ENCODE measurements around the gene GTSE1.

GTSE1 gene

DNA sequence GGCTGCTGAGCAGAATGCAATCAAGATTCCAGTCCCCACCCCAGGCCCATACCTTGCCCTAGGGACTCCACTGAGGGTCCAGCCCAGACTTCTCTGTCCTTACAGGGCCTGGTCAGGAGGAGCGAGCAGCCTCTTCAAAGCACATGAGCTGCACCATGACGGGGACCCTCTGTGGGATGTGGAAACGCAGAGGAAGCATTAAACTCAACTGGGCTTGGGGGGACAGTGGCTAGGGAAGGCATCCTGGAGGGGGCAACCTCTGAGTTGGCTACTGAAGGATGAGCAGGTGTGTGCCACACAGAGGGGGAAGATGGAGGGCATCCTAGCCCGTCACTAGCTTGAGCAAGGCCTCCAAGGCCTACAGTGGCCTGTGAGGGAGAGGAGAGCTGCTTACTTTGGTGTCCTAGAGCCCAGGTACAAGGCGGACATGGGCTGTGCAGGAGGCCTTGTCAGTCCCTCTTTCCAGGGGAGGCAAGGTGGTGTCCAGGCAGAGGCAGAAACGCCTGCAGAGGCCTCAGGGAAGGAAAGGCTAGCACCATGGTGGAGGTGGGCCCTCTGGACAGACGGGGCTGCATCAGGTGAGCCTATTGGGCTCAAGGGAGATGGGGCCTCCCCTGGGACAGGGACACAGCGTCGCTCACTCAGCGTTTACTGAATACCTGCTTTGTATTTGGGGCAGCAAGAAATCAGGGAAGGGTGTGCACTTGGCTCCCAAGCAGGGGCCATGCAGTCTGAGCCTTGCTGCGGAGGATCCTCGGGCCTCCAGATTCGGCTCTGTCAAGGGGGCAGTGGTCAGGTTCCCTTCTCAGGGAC lies 14.6 kb upstream of the GTSE1 start:
- no peak overlapping the region for H3K4me3 Mint-ChIP-seq
- H3K9me3 Mint-ChIP-seq, result no peaks in the 10 kb centered on the region
- peaks cover 32 to 53% of the 10 kb centered on the region in 2 donors for H3K36me3 Mint-ChIP-seq
- no peaks in the 10 kb centered on the region for H3K27me3 Mint-ChIP-seq
- H3K4me1 Mint-ChIP-seq, result peaks cover 4 to 21% of the 10 kb centered on the region in 2 donors
- DNase-seq (no peak), ATAC-seq (replicated peaks) (no peak)
- no peak overlapping the region for H3K27ac Mint-ChIP-seq

DNA sequence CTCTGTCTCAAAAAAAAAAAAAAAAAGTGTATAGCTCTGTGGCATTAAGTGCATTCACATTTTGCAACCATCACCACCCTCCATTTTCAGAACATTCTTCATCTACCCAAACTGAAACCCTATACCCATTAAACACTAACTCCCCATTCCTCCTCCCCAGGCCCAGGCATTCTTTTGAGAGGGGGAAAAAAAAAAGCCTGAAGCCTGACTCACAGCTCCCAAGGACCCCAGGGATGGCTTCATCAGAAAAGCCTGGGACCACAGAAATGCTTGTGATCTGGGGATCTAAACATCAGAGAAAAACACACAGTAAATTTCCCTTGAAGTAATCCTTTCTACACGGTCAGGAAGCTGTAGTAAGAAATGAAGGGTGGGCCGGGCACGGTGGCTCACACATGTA lies 10.7 kb upstream of the GTSE1 start:
- DNase-seq (no peak), ATAC-seq (replicated peaks) (no peak)
- Mint-ChIP-seq H3K9me3 (no peaks in the 10 kb centered on the region), H3K27me3 (no peaks in the 10 kb centered on the region), H3K27ac (no peak overlapping the region), H3K4me1 (peaks cover 18 to 52% of the 10 kb centered on the region in 2 donors), H3K36me3 (peaks cover 30 to 49% of the 10 kb centered on the region in 2 donors), H3K4me3 (no peak overlapping the region)

DNA sequence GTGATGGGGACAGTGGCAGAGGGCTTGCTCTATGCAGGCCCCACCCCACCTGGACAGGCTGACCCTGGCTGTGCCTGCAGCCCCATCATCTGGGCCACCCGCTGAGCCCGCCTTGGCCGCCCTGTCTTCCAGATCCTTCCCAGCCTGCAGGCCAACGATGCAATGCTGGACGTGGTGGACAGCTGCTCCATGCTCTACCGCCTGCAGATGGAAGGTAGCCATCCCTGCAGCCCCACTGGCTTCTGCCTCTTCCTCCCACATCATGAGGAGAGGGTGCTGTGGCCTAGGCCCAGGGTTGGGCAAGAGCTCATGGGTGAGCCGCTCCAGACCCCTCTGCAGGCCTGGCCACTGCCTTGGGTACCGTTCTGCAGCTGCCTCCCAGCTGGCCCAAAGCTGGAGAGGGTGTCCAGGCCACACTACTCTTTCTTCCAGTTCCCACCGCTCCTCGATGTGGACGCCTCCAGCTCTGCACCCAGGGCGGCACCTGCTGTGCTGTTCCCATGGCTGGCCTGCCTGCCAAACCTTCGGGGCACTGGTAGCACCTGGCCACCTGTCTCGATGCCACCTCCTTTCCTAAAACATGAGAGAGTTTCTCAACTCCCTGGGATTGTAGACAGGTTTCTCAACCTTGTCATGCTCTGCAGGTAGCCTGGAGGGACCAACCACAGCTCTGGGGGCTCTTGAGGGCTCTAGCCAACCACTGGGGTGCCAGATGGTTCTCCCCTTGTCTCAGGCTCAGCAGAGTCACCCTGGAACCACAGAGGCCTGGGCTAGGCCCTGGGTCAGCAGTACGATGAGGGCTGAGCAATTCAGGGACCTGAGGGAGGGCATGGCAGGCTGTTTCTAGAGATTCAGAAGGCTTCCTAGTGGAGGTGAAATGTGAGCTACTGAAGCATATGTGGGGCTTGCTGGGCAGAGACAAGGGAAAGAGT lies 9.5 kb upstream of the GTSE1 start:
- H3K36me3 Mint-ChIP-seq, result peaks cover 28 to 45% of the 10 kb centered on the region in 2 donors
- no peaks in the 10 kb centered on the region for H3K27me3 Mint-ChIP-seq
- peak overlapping the region; percentile 91 to 95 for H3K4me3 Mint-ChIP-seq
- H3K27ac Mint-ChIP-seq, result peak overlapping the region; percentile 95
- ATAC-seq (replicated peaks) (no peak), DNase-seq (no peak)
- H3K9me3 Mint-ChIP-seq, result peaks cover under 1 to 1% of the 10 kb centered on the region in 2 donors
- H3K4me1 Mint-ChIP-seq, result peaks cover 16 to 45% of the 10 kb centered on the region in 2 donors

DNA sequence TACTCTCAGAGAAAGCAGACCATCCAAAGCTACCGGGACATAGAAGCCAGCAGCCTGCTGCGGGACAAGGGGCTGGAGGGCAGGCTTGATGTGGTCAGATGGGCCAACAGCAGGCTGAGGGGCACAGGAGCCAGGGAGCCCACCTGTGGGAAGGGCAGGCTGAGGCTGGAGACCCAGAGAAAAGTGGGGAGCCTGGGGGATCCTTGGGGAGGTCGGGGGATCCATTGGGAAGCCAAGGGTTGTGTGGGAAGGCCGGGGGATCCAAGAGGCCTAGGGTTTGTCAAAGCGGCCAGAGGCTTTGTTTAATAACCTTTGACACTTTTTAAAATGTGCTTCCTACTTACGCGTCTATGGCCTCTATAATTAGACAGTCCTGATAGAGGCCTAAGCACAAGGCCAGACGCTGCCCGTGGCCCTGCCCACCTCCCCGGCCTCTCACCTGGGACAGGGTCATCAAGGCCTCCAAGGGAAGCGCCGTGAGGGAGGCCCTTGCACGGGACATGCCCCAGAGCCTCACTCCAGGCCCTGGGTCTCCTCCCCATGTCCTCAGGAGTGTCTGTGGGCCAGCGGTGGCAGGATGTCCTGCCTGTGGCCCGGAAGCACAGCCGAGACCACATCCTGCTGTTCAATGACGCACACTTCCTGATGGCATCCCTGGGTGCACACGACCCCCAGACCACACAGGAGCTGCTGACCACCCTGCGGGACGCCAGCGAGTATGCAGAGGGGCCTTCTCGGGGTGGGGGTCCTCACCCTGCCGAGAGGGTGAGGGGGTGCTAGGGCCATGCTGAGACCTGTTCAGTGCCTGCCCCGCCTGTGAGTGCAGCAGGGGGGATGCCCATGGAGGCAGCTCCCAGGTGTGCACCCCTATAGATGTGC lies 8.6 kb upstream of the GTSE1 start:
- ATAC-seq (replicated peaks) (peak; percentile 92 to 97), DNase-seq (peak; percentile 41)
- H3K27me3 Mint-ChIP-seq, result no peaks in the 10 kb centered on the region
- H3K36me3 Mint-ChIP-seq, result peaks cover 33 to 49% of the 10 kb centered on the region in 2 donors
- H3K4me1 Mint-ChIP-seq, result peaks cover 23 to 54% of the 10 kb centered on the region in 2 donors
- peak overlapping the region; percentile 91 to 95 for H3K4me3 Mint-ChIP-seq
- H3K9me3 Mint-ChIP-seq, result peaks cover 4 to 5% of the 10 kb centered on the region in 2 donors
- peak overlapping the region; percentile 95 for H3K27ac Mint-ChIP-seq

- Mint-ChIP-seq H3K4me3 (peak overlapping the region; percentile 91 to 95), H3K9me3 (peaks cover 4 to 5% of the 10 kb centered on the region in 2 donors), H3K36me3 (peaks cover 35 to 49% of the 10 kb centered on the region in 2 donors), H3K27me3 (no peaks in the 10 kb centered on the region), H3K4me1 (peaks cover 29 to 61% of the 10 kb centered on the region in 2 donors), H3K27ac (peak overlapping the region; percentile 95)
- DNase-seq (no peak), ATAC-seq (replicated peaks) (no peak)
Measured at GRCh38 chr22:46288846-46289243, 7.8 kb upstream of the GTSE1 start.

DNA sequence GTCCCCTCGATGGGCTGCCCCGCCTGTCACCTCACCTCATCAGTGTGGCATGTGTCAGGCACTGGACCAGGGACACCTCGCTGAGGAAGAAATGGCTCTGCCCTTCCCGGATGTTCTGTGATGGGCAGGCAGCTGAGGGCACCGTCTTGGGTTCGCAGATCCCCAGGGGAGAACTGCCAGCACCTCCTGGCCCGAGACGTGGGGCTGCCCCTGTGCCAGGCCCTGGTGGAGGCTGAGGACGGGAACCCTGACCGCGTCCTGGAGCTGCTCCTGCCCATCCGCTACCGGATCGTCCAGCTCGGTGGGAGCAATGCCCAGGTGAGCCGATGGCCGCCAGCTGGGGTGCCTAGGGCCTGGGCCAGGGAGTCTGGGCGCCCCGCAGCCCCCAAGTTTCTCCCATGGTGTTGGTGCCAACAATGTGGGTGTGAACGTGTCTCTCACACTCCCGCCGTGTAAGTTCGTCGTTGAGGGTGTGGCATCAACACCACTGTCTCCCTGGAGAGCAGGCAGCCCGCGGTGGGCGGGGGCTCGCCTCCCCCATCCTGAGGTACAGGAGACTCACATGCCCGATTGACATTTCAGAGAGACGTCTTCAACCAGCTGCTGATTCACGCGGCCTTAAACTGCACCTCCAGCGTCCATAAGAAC lies 7.3 kb upstream of the GTSE1 start:
- H3K4me3 Mint-ChIP-seq, result peak overlapping the region in 1 of 2 donors; percentile 25
- peaks cover 29 to 65% of the 10 kb centered on the region in 2 donors for H3K4me1 Mint-ChIP-seq
- H3K27ac Mint-ChIP-seq, result peak overlapping the region; percentile 14
- H3K36me3 Mint-ChIP-seq, result peaks cover 35 to 43% of the 10 kb centered on the region in 2 donors
- no peak for ATAC-seq (replicated peaks)
- DNase-seq, result no peak
- peaks cover 4 to 5% of the 10 kb centered on the region in 2 donors for H3K9me3 Mint-ChIP-seq
- no peaks in the 10 kb centered on the region for H3K27me3 Mint-ChIP-seq

GRCh38 chr22:46290121-46290842 lies 6.4 kb upstream of the GTSE1 start:
- H3K27ac Mint-ChIP-seq, result peak overlapping the region; percentile 68
- peaks cover 4 to 5% of the 10 kb centered on the region in 2 donors for H3K9me3 Mint-ChIP-seq
- ATAC-seq (replicated peaks) (no peak), DNase-seq (no peak)
- H3K4me3 Mint-ChIP-seq, result no peak overlapping the region
- peaks cover 35 to 39% of the 10 kb centered on the region in 2 donors for H3K36me3 Mint-ChIP-seq
- H3K4me1 Mint-ChIP-seq, result peaks cover 32 to 68% of the 10 kb centered on the region in 2 donors
- no peaks in the 10 kb centered on the region for H3K27me3 Mint-ChIP-seq

DNA sequence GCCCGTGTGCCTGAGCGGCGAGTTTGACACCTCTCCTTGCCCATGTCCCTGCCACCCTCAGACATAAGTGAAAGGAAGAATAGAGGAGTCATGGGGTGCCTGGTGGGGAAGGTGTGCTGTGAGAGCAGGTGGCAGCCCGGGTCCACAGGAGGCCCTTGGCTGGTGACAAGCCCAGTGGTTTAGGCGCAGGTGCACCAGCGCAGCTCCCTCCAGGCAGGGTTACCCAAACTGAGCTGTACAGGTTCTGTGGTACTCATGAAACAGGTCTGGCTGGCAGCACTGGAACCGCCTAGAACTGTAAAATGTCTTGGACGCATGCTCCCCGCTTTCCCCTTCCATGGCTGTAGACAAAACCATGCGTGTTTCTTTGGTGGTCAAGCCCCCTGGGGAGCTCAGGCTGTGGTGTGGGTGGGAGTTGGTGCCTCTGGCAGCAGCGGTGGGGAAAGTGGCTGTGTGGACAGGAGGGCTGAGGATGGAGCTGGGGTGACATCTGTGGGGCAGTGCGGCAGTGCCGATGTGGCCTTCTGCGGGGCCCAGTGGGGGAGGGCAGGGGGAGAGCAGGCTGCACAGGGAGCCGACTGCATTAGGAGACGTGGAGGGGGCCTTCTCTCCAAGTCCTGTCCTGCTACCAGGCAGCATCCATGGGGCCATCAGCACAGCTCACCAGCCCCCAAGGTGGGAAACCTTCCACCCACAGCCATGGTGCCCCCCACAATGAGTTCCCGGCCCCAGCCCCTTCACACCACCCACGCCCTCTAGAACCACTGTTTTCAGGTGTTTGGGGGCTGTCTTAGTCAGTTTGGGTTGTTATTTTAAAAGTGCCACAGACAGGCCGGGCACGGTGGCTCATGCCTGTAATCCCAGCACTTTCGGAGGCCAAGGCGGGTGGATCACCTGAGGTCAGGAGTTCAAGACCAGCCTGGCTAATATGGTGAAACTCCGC lies 5.6 kb upstream of the GTSE1 start:
- peaks cover 33 to 35% of the 10 kb centered on the region in 2 donors for H3K36me3 Mint-ChIP-seq
- H3K9me3 Mint-ChIP-seq, result peaks cover 4 to 5% of the 10 kb centered on the region in 2 donors
- H3K27me3 Mint-ChIP-seq, result no peaks in the 10 kb centered on the region
- peaks cover 38 to 72% of the 10 kb centered on the region in 2 donors for H3K4me1 Mint-ChIP-seq
- peak overlapping the region; percentile 68 for H3K27ac Mint-ChIP-seq
- H3K4me3 Mint-ChIP-seq, result no peak overlapping the region
- ATAC-seq (replicated peaks) (no peak), DNase-seq (no peak)

DNA sequence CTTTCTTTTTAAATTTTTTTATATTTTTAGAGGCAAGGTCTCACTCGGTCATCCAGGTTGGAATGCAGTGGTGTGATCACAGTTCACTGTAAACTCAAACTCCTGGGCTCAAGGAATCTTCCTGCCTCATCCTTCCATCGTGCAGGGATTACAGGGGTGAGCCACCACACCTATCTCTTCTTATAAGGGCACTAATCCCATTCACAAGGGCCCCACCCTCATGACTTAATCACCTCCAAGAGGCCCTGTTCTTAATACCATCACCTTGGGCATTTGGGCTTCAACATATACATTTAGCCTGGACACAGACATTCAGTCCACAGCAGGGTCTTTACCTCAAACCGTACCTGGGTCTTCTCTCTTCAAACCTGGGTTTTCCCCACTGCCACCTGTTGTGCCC lies 4.5 kb upstream of the GTSE1 start:
- H3K36me3 Mint-ChIP-seq, result peaks cover 31 to 35% of the 10 kb centered on the region in 2 donors
- ATAC-seq (replicated peaks) (no peak), DNase-seq (no peak)
- H3K4me3 Mint-ChIP-seq, result no peak overlapping the region
- no peaks in the 10 kb centered on the region for H3K27me3 Mint-ChIP-seq
- H3K27ac Mint-ChIP-seq, result peak overlapping the region; percentile 68
- peaks cover 4 to 5% of the 10 kb centered on the region in 2 donors for H3K9me3 Mint-ChIP-seq
- H3K4me1 Mint-ChIP-seq, result peaks cover 42 to 68% of the 10 kb centered on the region in 2 donors

DNA sequence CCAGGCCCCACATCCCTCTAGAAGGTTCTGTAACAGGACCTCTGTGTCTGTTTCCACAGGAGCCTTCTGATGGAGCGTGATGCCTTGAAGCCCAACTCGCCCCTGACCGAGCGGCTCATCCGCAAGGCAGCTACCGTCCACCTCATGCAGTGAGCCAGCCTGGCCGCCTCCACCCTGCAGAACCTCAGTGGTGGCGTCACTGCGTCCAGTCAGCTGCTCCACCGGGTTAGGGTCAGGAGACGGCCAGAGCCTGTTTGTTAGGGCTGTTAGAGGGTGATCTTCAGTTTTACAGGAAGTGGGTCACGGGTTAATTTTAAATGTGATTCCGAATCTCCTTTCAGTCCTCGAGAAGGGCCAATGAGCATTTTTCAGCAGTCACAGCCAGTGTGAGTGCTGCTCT lies 3.9 kb upstream of the GTSE1 start:
- H3K27ac Mint-ChIP-seq, result peak overlapping the region; percentile 69
- no peak overlapping the region for H3K4me3 Mint-ChIP-seq
- ATAC-seq (replicated peaks), result no peak
- DNase-seq, result no peak
- no peaks in the 10 kb centered on the region for H3K27me3 Mint-ChIP-seq
- H3K36me3 Mint-ChIP-seq, result peaks cover 26 to 30% of the 10 kb centered on the region in 2 donors
- H3K4me1 Mint-ChIP-seq, result peaks cover 42 to 68% of the 10 kb centered on the region in 2 donors
- H3K9me3 Mint-ChIP-seq, result peaks cover 4 to 5% of the 10 kb centered on the region in 2 donors

DNA sequence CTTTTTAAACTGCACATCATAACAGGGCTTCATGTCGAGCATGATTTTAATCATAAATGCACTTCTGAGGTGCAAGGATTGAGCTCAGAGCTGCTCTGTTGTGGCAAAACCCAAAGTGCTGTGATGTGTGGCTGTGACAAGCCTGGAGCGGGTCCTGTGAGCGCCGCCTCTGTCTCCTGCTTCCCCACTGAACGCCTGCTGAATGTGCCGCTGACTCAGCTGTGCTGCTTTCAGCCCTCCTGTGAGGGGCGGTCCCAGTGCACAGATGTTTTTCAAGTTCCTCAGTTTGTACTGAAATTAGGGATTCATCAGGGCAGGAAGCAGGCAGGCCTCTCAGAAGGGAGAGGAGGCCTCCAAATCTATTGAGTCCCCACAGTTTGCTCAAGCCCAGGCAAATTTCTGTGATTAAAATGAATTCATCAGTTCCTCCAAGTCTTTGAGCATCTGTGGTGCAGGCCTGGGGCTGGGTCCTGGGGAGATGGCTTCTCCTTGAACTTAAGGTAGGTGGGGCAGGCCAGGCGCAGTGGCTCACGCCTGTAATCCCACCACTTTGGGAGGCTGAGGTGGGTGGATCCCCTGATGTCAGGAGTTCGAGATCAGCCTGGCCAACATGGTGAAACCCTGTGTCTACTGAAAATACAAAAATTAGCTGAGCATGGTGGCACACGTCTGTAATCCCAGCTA lies 3.0 kb upstream of the GTSE1 start:
- Mint-ChIP-seq H3K4me1 (peaks cover 38 to 59% of the 10 kb centered on the region in 2 donors), H3K4me3 (peak overlapping the region in 1 of 2 donors; percentile 4), H3K27me3 (peaks cover 0 to 3% of the 10 kb centered on the region in 2 donors), H3K27ac (peak overlapping the region; percentile 67), H3K36me3 (peaks cover 24 to 31% of the 10 kb centered on the region in 2 donors), H3K9me3 (peaks cover 4 to 5% of the 10 kb centered on the region in 2 donors)
- no peak for ATAC-seq (replicated peaks)
- peak; percentile 24 for DNase-seq

All from stimulated activated naive B cell treated with anti-CD40 and anti-IgM and Interleukin-4, amounts not matched to agents 10 μg/mL and 1 μg/mL and 100 μg/mL, for 72 hours (primary cell).